GM10847 (cell line): ENCODE data around the gene GSTA2.

Source experiments
- POLR2A ChIP-seq: IDR thresholded peaks from 2 replicates; pipeline ENCODE4 v1.6.1; 2011; ENCODE audit not compliant: insufficient read length; ENCODE audit errors: extremely low read depth

The GSTA2 gene

GRCh38 chr6:52746213-52746612, 17.1 kb downstream of the GSTA2 start:
- TF ChIP-seq POLR2A = no peak

DNA sequence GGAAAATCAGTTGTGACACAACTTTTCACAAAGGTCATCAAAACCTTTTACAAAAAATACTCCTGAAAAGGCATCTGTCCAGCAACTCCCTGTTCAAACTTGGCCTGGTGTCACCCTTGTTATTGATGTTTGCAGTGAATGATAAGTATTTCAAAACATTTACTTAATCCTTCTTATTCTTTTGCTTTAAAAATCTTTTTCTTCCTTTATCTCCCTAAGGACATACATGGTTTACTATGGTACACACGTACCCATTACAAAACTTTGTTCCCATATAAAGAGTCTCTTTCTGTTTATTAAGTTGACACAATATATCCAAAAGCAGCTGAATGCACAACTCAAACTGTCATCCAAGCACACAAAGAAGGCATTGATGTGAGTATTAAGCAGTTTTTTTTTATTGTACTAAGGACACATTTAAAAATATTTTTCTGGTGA, 17.5 kb downstream of the GSTA2 start:
- TF ChIP-seq POLR2A = no peak

DNA sequence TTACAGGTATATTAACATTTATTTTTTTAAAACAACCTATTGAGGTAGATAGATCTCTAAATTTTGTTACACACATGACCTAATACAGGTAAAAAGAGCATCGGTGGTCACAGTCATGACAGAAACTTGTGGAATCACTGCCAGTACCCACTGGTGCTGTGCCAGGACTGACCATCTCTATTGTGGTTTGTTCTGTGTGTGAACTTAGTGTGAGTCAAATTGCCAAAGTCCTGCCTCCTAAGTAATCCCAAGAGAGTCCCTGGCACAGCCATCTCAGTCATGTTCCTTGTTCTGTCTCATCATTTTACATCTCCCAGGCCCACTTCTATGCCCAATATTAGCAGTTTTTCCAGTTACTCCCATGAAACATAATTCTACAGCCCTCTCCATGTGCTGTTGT, 21.4 kb downstream of the GSTA2 start:
- no peak for TF ChIP-seq POLR2A

GRCh38 chr6:52739627-52740026, 23.6 kb downstream of the GSTA2 start:
- TF ChIP-seq POLR2A = no peak

DNA sequence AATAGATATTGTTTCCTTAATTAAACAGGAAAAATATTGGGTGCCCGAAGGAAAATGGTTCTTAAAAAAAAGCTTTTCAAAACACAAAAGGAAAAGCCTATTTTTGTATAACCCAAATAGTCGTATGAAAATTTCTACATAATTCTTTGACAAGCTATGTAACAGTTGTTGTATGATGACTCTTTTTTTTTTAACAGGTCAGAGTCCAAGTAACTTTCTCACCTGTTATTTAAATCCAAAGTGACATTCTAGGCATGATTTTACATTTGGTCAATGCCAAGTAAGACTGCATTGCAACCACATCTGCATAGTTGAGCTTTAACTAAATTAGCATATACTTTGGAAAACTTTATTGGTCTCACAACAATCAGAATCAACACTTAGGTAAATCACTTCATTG, 24.1 kb downstream of the GSTA2 start:
- no peak for TF ChIP-seq POLR2A

DNA sequence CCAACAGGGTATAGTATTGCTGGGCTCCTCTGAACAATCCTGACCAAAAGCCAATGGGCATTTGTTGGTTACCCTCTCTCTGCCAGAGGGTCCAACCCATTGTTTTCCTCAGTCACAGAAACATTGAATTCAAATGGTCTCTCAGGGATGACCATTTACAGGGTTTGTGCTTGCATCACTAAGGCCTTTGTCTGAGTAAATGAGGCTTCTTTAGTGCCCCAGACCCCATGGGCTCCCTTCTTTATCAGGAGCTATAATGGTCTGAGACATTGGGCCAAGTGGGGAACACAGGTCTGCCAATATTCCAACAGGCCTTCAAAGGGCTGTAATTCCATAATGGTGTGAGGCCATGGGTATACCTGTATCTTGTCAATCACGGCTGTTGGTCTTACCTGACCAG, 27.1 kb downstream of the GSTA2 start:
- no peak for TF ChIP-seq POLR2A

DNA sequence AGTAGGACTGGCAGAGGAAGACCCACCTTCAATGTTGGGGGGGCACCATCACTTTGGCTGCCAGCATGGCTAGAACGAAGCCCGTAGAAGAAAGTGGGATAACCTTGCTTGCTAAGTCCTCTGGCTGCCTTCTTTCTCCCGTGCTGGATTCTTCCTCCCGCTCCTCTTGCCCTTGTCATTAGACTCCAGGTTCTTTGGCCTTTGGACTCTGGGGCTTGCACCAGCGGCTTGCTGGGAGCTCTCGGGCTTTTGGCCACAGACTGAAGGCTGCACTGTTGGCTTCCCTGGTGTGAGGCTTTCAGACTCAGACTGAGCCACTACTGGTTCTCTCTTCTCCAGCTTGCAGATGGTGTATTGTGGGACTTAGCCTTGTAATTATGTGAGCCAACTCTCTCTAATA, 28.2 kb downstream of the GSTA2 start:
- TF ChIP-seq POLR2A = no peak

GRCh38 chr6:52734072-52734471, 29.2 kb downstream of the GSTA2 start:
- TF ChIP-seq POLR2A = no peak

DNA sequence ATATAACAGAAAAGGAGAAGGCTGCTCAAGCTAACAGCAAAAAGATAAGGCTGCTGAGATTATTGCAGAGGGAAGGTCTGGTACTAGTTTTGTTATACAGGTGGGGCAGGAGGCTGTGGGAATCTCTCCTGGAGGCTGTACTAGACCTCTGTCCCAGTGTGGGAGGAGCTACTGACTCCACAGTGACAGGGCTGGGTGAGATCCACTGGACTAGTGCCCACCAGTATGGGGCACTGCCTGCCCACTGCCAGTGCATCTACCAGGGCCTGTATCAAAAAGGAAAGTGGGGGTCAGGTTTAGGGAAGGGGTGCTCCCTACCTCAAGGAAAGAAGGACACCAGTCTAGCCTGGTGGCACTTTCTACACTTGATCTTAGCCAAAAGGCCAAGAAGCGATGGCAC, 30.1 kb downstream of the GSTA2 start:
- no peak for TF ChIP-seq POLR2A

- TF ChIP-seq POLR2A = no peak
Measured at GRCh38 chr6:52731719-52732118, 31.6 kb downstream of the GSTA2 start.

DNA sequence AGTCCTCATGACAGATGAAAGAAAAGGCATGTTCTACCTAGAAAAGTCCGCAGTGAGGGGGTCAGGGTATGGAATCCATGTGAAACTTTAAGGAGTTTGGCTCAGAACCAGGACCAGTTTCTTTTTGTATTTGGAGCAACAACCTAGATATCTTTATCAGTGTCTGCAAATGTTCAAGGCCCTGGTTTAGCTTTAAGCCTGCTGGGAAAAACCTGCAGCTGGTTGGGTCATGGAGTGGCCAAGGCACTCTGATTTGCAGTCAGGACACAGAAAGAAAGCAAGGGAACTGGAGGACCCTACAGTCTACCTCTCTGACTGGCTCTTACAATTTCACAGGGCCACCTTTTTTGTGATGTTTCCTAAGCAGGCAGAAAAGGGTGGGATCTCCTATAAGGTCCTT, 33.7 kb downstream of the GSTA2 start:
- TF ChIP-seq POLR2A = no peak

- no peak for TF ChIP-seq POLR2A
Measured at GRCh38 chr6:52728394-52728793, 34.9 kb downstream of the GSTA2 start.

DNA sequence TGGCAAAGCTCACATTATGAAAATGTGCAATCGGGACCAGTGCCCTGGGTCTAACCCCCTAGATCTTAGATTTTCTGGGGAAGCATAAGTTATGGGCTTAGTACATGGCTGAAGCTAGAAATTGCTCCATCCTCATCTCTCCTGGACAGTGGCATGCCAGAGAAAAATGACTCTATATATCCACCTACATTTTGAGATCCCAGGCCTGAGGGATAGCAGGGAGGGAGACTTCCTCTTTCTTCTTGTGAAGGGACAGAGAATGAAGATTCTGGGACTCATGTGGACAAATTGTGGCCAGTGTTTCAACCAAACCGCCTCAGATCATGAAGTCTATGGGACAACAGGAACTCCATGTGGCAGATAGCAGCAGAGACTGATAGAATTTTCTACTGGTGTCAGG, 35.4 kb downstream of the GSTA2 start:
- TF ChIP-seq POLR2A = no peak

DNA sequence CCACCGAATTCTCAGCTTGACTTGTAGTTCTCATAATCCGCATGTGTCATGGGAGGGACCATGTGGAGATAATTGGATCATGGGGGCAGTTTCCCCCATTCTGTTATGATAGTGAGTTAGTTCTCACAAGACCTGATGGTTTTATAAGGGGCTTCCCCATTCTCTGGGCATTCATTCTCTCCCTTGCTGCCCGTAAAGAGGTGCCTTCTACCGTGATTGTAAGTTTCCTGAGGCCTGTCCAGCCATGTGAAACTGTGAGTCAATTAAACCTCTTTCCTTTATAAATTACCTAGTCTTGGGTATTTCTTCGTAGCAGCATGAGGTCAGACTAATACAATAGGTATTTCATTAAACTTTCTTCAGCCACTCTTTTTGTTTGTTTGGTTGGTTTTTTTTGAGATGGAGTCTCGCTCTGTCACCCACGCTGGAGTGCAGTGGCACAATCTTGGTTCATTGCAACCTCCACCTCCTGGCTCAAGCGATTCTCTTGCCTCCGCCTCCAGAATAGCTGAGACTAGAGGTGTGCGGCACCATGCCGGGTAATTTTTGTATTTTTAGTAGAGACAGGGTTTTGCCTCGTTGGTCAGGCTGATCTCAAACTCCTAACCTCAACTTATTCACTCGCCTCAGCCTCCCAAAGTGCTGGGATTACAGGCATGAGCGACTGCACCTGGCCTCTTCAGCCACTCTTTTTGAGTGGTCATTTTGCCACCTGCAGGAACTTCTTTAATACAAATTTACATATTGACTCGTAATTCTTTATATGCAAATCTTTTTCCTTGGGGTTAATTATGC, 36.3 kb downstream of the GSTA2 start:
- TF ChIP-seq POLR2A = no peak

DNA sequence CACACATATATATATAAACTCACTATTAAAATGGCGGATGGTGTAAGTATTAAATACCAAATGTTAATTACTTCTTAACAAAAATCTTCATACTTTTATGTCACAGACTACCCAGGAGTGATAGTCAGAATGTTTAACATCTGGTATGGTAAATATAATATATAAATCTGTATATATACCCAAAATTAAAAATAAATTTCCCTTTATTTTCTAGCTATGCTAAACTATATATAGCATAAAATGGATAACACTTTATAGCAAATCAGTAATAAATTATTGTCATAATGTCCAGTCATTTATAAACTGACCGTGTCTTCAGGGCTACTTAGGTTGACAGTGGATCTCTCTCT, 37.1 kb downstream of the GSTA2 start:
- no peak for TF ChIP-seq POLR2A

- TF ChIP-seq POLR2A = no peak
Measured at GRCh38 chr6:52725535-52726192, 37.6 kb downstream of the GSTA2 start.

- TF ChIP-seq POLR2A = no peak
Measured at GRCh38 chr6:52725143-52725534, 38.1 kb downstream of the GSTA2 start.
